ENCODE measurements around the gene ACAN.

DNA sequence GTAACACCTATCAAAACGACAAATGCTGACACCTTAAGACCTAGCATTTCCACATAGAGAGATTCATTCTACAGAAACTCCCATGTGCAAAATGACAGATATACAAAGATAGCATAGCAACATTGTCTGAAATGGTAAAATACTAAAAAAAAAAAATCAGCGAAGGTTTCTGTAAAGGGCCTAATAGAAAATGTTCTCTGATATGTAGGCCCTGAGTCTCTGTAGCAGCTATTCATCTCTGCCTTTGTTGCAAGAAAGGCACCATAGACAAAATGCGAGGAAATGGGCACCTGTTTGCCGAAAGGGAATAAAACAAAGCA, 110.6 kb downstream of the ACAN start:
- TF ChIP-seq POLR2AphosphoS5 (IDR thresholded peaks at IDR 0.05; ENCODE audit: insufficient read depth, low read depth, low read length), result no peak
- no peak for TF ChIP-seq CTCF (IDR thresholded peaks at IDR 0.05; ENCODE audit: extremely low read depth in 1 of 2, insufficient read depth in 1 of 2, low read depth in 1 of 2, low read length in 2 of 2)
- no peak for TF ChIP-seq EZH2 (IDR thresholded peaks at IDR 0.05; ENCODE audit: borderline replicate concordance, low read depth, low read length, severe bottlenecking)
- no peak for TF ChIP-seq POLR2A (IDR thresholded peaks at IDR 0.05; ENCODE audit: low read depth, low read length)
- TF ChIP-seq FOS (IDR thresholded peaks at IDR 0.05; ENCODE audit: borderline replicate concordance, insufficient read depth, low read length), result no peak
- no peak for TF ChIP-seq JUN (IDR thresholded peaks at IDR 0.05; ENCODE audit: borderline replicate concordance, insufficient read depth, insufficient read length, low read depth)
- TF ChIP-seq, protein P1, sequence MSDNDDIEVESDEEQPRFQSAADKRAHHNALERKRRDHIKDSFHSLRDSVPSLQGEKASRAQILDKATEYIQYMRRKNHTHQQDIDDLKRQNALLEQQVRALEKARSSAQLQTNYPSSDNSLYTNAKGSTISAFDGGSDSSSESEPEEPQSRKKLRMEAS (IDR thresholded peaks at IDR 0.05; ENCODE audit: insufficient read depth, insufficient read length), result no peak
